Tongue (tissue), 3 donors: ENCODE data around the gene LYST. TPM values are rescaled to one million over a fixed set of nuclear protein-coding genes. Genes with fewer than 3 reads are reported as not detected.
"Not testable (repeated sequence)": the region's sequence is repeated elsewhere in the genome, so short reads cannot be mapped to it uniquely, and the experiment has no call there.

Experiments used
- DNase-seq: peaks from one replicate; pipeline ENCODE4 v3.0.0-alpha.2; 2015
- small RNA-seq: library from RNA; depleted of rRNA; stranded (forward); fragments of <200 nt; gene quantifications from one replicate; pipeline ENCODE3, GENCODE V24; 2014; ENCODE audit warnings: low replicate concordance
- total RNA-seq: library from RNA; depleted of rRNA; stranded (reverse); fragments of >200 nt; gene quantifications from one replicate; pipeline ENCODE4 v1.2.3, GENCODE V29; 2014

Gene LYST
- total RNA-seq, 1 donor from 2014 or later = 34.0 TPM

DNA sequence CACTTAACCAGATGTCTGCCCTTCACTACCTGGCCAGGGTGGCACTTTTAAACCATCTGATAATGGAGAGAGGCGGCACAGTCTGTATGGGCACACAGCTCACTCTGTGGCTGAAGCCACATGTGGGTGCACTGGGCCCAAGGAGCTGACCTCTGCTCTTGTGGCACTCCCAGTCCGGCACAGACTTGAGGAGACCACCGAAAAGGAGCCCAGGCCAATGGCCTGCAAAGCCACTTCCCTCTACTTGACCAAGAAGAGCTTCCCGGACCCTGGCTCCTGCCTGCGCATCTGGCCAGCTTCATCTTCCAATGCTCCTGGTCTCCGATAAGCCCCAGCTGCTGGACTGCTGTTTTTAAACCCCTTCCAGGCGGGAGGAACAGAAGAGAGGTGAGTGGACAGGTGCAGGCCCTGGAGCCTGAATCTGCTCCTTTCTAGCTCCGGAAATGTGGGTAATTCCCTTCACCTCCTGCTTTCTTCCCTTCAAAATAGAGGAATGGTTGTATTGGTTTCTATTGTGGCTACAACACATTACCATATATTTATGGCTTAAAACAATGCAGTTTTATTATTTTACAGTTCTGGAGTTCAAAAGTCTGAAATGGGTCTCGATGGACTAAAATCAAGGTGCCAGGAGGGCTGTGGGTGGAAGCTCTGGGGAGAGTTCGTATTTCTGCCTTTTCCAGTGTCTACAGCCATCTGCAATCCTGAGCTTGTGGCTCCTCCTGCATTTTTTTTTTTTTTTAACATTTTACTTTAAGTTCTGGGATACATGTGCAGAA lies 228.8 kb downstream of the LYST start:
- DNase-seq = no peak

DNA sequence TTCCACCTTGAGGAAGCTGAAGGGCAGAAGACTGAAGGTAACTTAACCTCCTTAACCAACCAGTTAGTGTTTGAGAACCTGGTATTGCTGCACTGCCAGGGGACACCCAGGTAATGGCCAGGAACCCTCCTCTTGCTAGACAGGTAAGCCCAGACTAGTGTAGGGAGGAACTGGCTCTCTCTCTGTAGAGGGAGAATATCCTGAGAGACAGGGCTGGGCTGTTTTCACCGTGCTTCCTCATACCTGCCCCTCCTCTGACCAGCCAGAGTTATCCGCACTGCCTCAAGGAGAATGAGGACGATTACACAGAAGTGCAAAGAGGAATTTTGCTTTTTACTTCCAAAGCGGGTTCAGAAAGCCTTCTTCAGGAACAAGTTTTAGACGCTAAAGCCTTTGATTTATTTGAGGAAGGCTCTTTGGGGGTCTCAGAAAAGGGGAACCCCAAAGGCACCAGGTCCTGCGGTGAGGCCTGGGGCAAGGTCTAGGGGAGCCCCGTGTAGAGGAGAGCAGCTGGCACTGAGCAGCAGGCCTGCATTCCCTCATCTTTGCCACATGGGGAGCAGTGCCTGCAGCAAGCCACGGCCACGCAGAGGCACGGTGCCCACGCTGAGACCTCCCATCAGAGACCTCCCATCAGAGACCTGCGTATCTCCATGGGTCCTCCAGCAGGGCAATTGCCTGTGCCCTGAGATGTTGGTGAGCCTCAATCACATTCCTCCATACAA lies 230.6 kb downstream of the LYST start:
- DNase-seq = no peak

DNA sequence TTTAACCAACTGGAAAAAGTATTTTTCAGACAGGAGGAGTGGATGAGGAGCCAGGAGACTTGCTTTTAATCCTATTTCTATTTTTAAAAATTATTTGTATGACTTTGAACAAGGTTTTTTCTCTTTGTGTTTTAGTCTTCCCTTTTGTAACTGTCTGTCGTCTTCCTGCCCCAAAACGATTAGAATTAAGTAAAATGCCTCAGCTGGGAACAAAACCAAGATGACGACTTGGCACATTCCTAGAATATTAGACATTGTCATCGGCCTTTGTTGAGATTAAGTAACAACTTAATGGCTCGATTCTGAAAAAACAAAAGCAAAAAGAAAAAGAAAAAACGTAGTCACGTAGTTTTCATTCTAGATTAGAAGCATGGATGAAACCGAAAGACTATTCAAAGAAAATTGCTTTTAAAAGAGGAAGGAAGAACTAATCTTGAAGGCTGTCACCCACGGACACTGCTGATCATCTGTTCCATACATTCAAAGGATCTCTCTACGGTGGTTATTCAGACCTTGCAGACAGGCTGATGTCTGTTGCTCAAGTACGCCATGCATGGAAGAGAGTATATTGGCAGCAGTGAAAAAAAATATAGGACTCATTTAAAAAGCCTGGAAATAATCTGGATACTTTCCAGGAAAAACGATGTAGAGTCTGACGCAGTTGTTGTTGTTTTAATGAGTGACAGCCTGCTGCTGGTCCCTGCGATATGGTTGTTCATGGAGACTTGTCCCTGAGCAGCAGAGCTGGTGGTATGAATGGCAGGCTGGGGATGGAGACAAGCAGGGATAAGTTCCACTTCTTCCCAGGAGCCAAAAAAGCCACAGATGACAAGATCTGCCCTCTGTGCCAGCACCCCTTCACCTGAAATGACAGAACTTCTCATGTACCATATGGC lies 234.0 kb downstream of the LYST start:
- peak; percentile 44 for DNase-seq

DNA sequence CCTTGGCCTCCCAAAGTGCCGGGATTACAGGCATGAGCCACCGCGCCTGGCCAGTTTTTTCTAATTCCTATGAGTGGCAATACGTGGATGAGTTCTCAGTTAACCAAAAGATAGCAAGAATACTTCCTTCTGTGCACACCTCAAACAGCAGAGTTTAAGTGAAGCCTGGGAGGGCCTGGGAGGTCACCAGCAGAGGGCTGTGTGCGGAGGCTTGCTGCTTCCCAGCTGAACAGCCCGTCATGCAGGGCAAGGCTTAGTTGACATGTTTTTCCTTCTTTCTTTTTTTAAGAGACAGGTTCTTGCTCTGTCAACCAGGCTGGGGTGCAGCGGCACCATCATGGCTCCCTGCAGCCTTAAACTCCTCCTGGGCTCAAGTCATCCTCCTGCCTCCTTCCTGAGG lies 234.9 kb downstream of the LYST start:
- DNase-seq = no peak

DNA sequence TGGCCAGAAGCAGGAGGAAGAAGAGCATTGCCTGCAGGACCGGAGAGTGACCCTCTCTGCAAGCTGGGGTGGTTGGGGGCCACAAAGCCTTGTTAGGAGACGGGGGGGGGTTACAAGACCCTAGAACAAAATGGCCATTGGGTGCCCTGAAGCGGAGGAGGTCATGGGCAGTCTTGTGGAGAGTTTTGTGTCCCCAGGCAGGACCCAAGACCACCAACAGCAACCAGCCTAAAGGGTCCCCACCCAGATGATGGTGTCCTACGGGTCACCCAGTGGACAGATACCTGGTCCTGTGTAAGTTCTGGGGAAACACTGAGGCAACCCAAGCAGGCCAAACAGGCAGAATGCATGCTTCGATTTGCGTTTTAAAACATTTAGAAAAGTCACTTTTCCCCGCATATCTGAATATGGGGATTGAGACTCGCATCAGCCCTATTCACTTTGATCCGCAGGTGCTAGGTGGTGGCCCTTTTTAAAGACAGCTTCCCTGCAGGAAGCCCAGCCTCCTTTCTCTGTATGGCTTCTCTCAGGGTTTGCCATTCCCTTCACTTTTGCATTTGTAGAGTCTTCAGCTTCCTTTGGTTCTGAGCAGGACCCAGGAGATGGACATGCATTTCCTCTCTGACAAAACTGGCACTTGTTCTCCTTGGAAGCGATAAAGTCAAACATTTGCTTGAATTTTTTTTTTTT lies 238.2 kb downstream of the LYST start:
- DNase-seq = no peak

DNA sequence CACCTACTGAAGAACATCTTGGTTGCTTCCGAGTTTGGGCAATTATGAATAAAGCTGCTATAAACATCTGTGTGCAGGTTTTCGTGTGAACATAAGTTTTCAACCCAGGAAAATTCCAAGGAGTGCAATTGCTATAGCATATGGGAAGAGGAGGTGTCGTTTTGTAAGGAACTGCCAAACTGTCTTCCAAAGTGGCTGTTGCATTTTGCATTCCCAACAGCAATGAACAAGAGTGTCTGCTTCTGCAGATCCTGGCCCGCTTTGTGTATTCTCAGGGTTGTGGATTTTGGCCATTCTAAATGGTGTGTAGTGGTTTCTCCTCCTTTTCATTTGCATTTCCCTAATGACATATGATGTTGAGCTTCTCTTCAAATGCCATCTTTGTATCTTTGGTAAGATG lies 240.9 kb downstream of the LYST start:
- no peak for DNase-seq

DNA sequence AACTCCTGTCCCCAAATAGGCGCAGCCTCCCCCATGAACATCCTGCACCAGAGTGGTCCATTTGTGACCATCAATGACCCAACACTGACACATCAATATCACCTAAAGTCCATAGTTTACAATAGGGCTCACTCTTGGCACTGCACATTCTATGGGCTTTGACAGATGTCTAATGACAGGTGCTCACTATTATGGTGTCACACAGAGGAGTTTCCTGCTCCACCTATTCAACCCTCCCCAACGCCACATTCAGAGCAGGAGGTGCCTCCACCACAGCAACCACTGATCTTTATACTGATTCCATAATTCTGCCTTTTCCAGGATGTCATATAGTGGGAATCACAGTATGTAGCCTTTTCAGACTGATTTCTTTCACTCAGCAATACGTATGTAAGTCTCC lies 241.4 kb downstream of the LYST start:
- no peak for DNase-seq

DNA sequence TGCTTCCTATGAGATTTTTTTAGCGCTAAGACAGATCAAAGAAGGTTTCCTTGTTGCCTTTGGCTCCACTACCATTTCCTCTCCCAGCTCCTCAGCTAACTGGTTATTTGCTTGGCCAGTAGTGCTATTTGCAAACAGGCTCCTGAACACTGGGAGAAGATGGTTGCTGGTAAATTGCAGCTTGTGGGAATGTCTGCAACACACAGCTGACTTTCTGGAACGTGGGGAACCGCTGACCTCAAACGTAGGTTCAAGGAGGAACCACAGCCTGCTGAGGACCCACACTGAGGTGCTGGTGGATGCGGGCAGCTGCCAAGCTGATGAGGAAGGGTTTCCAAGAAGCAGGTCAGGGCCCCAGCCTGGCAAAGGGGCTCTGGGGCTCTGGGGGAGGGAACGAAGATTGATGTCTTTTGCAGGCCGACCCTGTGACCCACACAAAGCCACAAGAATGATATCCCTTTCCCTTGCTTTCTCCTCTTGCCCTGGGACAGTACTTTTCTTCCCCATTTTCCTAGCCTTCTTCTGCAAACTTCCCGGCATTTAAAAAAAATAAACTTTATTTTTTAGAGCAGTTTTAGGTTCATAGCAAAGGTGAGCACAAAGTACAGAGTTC lies 241.9 kb downstream of the LYST start:
- no peak for DNase-seq

DNA sequence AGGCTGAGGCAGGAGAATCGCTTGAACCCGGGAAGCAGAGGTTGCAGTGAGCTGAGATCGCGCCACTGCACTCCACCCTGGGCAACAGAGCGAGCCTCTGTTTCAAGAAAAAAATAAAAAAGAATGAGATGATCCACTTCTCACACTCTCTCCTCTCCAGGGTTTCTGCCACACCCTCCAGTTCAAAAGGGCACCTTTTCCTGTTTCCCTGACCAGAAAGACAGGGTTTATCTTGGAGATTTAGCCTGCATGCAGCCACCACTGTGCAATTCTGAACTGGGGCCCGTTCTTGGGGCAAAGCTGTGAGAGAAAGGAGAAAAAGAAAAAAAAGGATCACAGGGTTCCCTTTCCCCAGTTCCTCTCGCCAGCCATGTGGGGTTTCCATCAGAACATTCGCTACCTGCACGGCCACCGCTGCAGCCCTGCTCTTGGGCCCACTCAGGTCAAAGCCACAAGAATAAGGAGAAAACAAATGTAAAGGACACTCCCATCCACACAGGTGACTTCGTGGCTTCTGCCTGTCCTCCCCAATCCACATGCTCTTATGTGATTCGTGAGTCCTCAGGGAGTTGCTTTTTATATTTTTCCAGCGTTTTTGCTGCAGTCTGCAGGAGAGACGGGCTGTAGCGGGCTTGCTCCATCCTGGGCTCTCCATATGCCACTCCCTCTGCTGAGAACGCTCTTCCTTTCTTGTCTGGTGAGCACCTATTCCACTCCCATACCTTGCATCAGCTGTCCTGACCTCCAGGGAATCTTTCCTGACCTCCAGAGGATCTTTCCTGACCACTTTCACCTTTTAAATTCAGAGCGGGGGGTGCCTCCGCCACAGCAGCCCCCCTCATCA lies 243.5 kb downstream of the LYST start:
- DNase-seq = no peak

DNA sequence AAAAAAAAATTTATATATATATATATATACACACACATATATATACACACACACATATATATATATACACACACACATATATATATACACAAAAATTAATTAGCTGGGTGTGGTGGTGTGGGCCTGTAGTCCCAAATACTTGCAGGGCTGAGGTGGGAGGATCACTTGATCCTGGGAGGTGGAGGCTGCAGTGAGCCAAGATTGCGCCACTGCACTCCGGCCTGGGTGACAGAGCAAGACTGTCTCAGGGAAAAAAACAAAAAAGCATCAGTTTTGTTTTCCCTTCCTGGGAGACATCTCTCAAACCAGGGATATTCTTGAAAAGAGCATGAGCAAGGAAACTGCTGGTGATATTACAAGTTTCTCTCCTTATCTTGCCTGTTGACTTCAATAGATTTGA lies 247.6 kb downstream of the LYST start:
- DNase-seq = not testable (repeated sequence)

DNA sequence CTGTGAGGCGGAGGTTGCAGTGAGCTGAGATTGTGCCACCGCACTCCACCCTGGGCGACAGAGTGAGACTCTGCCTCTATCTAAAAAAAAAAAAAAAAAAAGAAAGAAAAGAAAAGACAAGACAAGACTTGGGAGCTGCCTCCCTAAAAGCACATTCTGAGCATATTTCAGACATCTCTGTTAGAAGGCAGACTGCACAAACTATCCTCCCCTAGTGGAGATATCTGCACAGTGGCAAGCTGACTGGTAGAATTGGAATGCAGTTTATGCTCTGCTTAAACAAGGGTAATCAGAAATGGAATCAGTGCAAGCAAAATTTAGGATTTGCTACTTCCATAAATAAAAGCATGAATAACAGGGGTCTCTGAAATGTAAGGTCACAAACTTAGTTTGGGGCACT lies 248.9 kb downstream of the LYST start:
- no peak for DNase-seq

DNA sequence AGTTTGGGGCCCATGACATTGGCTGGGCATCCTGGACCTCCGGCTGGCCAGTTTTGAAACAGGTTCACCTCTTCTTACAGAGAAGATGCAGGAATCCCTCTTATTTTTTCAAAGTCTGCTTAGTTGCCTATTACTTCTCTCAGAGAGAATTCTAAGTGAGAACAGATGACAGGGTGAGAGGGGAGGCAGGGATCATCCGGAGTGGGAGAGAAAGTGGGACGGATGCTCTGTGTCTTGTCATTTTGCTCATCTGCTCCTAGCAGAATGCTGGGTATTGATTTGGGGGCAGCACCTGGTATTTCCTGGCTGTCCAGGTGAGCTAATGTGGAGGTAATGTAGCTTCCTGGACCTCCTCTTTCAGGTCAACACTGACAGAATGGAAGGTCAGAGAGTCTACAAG lies 249.6 kb downstream of the LYST start:
- no peak for DNase-seq

DNA sequence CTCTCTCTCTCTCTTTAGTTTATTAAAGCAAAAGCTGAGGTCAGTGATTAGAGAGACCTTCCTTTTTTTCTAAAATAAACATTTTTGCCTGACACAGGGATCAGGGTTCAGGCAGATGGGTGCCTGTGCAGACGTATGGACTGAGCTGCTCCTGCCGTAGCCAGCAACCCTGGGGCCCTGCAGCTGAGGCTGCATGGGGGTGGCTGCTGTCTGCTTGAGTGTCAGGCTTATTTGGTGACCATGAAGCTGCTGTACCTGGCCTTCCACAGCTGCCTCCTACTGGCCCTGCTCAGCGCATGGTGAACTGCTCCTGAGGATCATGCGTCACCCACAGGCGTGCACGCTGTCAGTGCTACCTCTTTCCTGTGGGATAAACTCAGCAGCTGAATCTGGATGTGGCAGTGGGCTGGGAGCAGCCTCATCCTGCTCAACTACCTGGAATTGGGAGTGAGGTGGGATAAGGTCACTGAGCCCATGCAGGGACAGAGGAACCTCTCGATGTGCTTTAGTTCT lies 252.2 kb downstream of the LYST start:
- DNase-seq = no peak

DNA sequence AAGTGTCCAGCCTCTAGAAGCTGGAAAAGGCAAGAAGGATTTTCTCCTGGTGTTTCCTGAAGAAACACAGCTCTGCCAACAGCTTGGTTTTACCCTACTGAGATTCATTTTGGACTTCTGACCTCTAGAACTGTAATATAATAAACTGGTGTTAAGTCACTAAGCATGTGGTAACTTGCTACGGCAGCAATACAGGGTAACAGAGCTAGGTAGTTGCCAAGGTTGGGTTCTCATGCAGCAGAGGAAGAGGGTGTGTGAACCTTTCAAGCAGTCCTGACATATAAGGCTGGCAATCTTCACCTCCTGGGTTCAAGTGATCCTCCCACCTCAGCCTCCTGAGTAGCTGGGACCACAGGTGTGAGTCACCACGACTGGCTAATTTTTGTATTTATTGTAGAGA lies 253.1 kb downstream of the LYST start:
- no peak for DNase-seq

DNA sequence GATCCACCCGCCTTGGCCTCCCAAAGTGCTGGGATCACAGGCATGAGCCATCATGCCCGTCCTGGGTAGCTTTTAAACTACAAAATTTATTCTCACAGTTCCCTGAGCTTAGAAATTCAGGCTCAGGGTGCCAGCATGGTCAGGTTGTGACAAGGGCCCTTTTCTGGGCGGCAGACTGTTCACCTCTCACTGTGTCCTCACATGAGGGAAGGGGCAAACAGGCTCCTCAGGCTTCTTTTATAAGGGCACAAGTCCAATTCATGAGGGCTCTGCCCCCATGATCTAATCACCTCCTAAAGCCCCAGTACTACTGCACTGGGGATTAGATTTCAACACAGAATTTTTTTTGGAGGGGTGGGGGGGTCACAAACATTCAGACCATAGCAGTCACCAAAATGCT lies 253.9 kb downstream of the LYST start:
- no peak for DNase-seq

Small RNA genes within 50 kb of the gene (small RNA-seq; reads per million reads assigned to genes)
- gene MIR1537 (not detected), gene RNU6-968P (not detected)

Other genes with a start within 250 kb of the LYST start
- gene GNG4, start 217.1 kb downstream of the LYST start, total RNA-seq = 0.51 TPM
- 158 TPM for gene NID1, start 198.2 kb upstream of the LYST start, total RNA-seq